ENCODE data around the gene ABHD17A.

Gene ABHD17A

DNA sequence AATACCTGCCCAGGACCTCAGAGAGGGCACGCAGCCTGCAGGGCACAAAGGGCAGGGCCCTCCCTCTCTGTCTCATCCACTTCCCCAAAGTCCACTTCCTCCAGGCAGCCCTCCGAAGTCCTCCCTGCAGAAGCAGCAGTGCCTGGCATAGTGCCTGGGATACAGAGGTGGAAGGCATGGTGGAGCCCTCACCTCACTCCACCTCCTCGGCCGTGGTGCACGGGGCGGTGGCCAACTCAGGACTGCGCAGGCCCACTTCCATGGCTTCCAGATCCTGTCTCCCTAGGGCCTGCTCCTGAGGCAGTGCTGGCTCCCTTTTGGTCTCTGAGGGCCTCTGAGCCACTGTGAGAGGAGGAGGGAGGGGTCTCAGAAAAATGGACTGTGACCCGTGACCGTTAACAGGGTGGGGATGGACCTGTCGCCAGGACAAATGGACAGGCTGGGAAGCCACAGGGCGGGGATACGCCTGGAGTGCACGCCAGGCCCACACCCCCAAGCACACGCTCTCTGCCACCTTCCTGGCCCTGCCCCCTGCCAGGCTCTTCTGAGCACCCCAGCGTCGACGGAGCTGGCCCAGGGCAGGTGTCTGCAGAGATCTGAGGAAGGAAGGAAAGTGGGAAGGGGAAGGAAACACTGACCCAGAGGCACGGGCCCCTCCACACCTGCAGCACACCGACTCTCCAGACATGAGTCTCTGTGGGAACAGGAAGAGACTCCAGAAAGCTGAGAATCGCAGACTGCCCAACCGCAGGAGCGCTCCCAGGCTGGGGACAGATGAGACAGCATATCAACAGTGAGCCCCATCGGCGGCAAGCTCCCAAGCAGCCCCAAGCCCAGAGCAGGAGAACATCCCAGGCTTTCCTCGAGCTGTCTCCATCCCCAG lies 45.4 kb downstream of the ABHD17A start:
- DNase-seq (ENCODE audit: low read depth), result no peak

DNA sequence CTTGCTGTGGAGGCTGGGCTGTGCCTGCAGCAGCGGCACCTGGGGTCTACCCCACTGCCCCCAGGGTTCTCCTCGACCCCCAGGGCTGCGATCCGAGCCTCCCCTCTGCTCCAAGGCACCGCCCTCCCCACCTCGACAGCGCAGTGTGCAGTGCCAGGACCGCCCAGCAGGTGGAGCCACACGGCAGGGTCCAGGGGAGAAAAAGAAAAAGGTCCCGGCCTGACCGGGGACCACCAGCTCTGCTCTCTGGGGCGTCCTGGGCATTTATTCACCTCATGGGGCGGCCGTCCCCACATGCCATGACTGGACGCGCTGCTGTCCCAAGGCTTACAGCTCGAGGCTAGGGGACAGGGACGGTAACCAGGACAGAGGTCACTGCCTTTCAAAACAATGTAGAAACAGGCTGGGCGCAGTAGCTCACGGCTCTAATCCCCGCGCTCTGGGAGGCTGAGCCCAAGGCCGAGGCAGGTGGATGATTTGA lies 47.6 kb downstream of the ABHD17A start:
- no peak for DNase-seq (ENCODE audit: low read depth)

DNA sequence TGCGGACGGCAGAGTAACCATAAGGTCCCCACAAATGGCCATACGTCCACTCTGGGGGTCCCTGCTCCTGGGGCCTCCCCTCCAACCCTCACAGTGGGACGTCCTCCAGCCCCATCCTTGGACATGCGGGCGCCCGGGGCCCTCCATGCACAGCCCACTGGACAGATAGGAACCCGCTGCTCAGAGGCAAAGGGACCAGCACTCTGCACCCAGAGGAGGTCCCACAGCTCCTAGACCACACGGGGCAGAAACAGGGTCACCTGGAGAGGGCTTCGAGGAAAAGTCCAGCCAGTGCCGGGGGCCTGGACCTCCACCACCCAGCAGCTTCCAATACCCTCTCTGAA lies 48.1 kb downstream of the ABHD17A start:
- no peak for DNase-seq (ENCODE audit: low read depth)

DNA sequence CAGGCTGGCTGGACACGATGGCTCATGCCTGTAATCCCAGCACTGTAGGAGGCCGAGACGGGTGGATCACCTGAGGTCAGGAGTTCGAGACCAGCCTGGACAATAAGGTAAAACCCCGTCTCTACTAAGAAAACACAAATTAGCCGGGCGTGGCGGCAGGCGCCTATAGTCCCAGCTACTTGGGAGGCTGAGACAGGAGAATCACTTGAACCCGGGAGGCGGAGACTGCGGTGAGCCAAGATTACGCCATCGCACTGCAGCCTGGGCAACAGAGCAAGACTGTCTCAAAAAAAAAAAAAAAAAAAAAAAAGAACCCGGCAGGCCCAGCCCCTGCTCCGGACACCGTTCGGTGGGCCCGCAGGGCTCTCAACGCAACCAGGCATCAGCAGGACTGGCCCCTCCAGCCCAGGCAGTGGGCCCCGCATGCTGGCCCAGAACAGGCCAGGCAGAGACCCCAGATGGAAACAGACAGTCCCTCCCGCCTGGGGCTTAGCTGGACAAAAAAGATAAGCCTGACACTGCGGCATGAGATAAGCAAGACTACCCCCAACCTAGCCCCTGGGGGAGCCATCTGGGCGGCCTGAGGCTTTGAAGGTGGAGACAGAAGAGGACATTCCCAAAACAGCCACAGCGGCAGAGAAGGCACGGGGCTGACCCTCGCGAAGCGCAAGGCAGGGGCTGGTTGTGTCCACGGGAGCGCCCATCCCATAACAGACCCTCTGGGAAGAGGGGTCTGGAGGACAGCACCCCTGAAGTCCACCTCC lies 48.7 kb downstream of the ABHD17A start:
- no peak for DNase-seq (ENCODE audit: low read depth)

DNA sequence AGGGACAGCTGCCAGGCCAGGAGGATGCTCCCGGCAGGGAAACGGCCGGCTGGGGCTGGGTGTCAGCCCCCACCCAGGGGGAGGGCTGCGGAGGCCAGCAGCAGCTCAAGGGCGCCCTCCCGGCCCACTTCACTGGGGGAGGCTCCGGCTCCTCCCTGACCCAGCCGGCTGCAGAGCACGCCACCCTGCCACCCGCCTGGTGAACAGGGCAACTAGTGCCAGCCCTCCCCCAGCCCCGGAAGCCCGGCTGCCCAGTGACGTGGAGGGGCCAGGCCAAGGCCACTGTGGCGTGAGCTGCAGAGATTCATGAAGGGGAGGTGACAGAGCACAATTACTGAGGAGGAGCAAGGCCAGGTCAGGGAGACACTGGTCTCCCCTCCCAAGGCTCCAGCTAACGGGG lies 51.8 kb downstream of the ABHD17A start:
- no peak for DNase-seq (ENCODE audit: low read depth)

DNA sequence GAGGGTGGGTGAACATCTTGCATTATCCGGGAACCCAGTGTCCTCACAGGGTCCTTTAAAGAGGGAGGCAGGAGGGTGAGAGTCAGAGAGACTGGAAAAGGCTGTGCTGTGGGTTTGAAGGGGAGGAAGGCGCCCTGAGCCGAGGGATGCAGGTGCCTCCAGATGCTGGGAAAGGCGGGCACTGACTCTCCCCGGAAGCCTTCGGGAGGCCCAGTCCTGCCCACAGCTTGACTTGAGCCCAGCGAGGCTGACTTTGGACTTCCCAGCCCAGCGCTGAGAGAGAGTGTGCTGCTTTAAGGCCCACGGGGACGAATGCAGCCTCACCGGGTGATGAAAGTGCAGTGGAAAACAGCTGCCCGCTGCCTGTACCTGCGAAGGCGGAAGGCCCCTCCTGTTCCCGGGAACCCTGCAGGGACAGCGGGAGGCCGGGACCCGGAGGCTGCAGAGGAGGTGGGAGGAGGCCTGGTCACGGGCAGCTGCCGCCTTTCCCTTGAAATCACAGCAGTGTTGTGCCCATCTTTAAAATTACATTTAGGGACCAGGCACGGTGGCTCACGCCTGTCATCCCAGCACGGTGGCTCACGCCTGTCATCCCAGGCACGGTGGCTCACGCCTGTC lies 53.1 kb downstream of the ABHD17A start:
- DNase-seq (ENCODE audit: low read depth), result no peak

DNA sequence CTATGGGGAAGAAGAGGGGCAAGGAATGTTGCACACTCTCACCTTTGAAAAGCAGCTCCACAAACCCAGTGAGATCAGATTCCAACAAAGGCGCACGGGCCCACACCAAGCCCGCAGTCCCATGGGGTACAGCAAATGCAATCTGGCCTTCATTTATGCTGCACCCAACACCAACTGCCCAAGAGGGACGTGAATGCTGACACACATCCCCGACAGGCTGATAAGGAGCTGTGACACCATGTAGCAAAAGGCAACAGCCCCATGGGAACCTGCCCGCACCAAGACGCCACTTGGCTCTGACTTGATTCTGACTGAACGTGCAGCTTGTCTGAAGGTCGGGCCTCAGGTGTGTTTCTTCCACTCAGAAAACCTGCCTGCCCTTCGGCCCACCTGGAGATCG lies 54.3 kb downstream of the ABHD17A start:
- no peak for DNase-seq (ENCODE audit: low read depth)

DNA sequence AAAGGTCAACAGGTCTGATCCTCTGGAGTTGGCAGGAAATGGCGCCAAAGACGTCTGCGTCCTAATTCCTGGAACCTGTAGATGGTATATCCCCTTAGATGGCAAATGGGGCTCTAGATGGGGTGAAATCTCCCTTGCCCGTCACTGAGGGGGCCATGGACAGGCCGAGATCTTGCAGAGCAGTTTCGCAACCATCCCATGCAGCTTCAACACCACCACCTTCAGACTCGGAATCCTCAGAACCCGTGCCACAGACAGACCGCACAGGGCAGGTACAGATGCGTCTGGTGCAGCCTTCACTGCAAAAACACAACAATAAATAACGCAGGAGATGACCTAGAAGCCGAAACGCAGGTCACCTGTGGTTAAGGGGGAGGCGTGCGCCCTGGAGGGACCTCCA lies 54.7 kb downstream of the ABHD17A start:
- no peak for DNase-seq (ENCODE audit: low read depth)

DNA sequence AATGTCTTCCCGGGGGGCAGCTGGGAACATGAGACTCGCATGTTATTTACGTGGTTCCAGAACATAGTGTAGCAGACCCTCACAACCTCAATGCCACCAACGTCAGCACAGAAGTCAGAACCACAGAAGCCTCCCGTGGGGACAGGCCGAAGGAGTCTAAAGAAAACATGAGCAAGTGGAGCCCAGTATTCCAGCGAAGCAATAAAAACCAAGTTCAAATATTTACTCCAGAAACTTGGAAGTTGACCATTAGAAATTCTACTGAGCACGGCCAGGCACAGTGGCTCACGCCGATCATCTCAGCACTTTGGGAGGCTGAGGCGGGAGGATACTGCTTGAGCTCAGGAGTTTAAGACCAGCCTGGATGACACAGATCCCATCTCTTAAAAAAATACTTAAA lies 55.3 kb downstream of the ABHD17A start:
- no peak for DNase-seq (ENCODE audit: low read depth)

DNA sequence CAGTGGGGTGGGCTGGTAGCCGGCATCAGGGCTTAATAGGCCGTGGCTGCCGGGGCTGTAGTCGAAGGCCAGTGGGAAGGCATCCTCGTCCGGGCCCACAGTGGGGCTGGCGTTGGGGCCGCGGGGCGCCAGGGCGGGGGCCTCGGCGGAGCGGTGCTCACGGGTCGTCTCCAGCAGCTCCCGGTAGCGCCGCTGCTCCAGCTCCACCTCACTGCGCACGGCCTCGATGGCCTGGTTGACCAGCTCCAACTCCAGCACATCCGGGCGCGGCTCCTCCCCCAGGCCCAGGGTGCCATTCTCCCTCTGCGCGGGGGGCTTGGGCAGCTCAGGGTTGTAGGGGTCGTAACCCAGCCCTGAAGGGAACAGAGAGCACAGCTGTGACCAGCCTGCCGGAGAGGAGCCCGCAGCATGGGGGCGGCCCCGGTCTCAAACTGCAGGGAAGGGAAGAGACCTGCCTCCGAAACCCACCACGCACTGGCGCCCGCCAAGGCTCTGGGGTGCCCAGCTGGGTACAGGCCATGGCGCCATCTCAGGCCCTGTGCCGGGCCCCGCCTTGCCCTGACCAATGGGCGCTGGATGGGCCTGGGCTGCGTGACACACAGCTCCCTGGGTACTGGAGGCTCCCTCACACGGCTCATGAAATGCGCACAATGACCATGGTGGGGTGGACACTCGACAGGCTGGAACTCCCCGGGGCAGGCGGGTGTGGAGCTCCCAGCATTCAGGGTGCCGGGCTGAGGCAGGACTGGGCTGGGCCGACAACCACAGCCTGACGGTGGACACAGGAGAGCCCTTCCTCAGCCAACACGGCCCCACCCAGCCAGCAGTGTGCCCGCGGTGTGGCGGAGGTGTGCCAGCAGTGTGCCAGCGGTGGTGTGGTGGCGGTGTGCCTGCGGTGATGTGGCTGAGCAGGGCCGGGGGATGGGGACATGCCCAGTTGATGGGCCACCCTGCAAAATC lies 56.7 kb downstream of the ABHD17A start:
- no peak for DNase-seq (ENCODE audit: low read depth)

DNA sequence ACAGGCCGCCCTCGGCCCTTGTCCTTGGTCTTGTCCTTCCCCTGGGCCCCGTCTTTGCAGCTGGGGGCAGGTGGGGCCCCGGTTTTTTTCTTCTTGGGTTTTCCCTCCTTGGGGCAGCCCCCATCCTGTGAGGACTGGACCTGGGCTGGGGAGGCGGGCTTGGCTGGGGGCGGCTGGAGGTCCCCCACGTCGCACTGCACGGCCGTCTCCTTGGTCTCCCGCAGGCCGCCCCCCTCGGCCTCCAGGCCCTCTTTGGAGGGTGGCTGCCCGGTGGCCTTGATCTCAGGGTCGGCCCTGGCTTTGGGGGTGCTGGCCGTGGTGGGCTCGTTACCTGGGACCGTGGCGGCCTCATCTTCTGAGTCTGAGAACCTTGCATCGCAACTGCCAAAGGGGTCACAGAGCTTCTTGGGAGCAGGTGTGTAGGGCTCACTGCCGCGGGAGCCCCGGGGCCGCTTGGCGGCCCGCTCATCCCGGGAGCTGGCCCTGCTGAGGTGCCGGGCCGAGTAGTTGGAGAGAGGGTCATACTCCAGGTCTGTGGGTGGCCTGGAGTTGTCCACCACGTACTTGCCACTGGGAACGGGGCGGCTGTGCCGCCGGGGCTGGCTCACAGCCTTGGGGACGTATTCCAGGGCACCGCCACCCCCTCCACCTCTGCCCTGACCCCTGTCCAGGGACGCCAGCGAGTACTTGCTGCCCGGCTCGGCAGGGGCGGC lies 57.6 kb downstream of the ABHD17A start:
- no peak for DNase-seq (ENCODE audit: low read depth)
